Heart left ventricle (tissue), 16 donors: ENCODE results near the gene ITLN1. TPM values are rescaled to one million over a fixed set of nuclear protein-coding genes. Genes with fewer than 3 reads are reported as not detected.
"Not testable (repeated sequence)": the region's sequence is repeated elsewhere in the genome, so short reads cannot be mapped to it uniquely, and the experiment has no call there.

Experiments
- ATAC-seq, 4 donors: fragments of 200-7000 bp; cut with Tn5 transposase; one replicate each; pipeline ENCODE4 v1.9.1; 2020 to 2022; ENCODE audit warnings: moderate library complexity in 4 of 4, mild to moderate bottlenecking in 3 of 4, moderate number of reproducible peaks in 1 of 4
- DNase-seq, 5 donors: peaks; one replicate each; pipeline ENCODE4 v3.0.0-alpha.2; 2020
- H3K27ac ChIP-seq, 12 donors: fragments of 200-600 bp; sonication (generic) in 4 of 12; one replicate each; pipeline versions ENCODE4 v1.5.0 to v1.8.0; 2016 to 2022; ENCODE audit warnings: mild to moderate bottlenecking in 2 of 12
- H3K27me3 ChIP-seq, 9 donors: fragments of 200-600 bp; sonication (generic) in 2 of 9; one replicate each; pipeline versions ENCODE4 v1.5.1 to v1.8.0; 2016 to 2022; ENCODE audit warnings: mild to moderate bottlenecking in 3 of 9
- H3K36me3 ChIP-seq, 9 donors: fragments of 200-600 bp; sonication (generic) in 2 of 9; one replicate each; pipeline versions ENCODE4 v1.5.0 to v1.8.0; 2018 to 2022; ENCODE audit warnings: mild to moderate bottlenecking in 2 of 9
- H3K4me1 ChIP-seq, 12 donors: fragments of 200-600 bp; sonication (generic) in 4 of 12; one replicate each; pipeline versions ENCODE4 v1.5.0 to v1.8.0; 2016 to 2022; ENCODE audit warnings: mild to moderate bottlenecking in 3 of 12
- H3K4me3 ChIP-seq, 12 donors: fragments of 200-600 bp; sonication (generic) in 4 of 12; one replicate each; pipeline versions ENCODE4 v1.5.0 to v1.8.0; 2017 to 2022; ENCODE audit warnings: mild to moderate bottlenecking in 9 of 12, moderate library complexity in 4 of 12
- H3K9me3 ChIP-seq, 12 donors: fragments of 200-600 bp; sonication (generic) in 4 of 12; one replicate each; pipeline versions ENCODE4 v1.5.0 to v1.8.0; 2016 to 2022; ENCODE audit warnings: mild to moderate bottlenecking in 1 of 12
- POLR2A ChIP-seq, 2 donors: fragments of 450-650 bp; IDR thresholded peaks; one replicate each; pipeline ENCODE4 v1.6.1; 2017; ENCODE audit warnings: antibody characterized with exemption in 2 of 2, mild to moderate bottlenecking in 2 of 2, moderate library complexity in 2 of 2
- WGBS, 4 donors: extraction: QIAGEN DNeasy Blood & Tissue Kit in 2 of 4; methylation state at CpG; one replicate each; pipeline versions ENCODE4 v1.1.5 to v1.1.7; 2013 to 2018; 5-methylcytosine and 5-hydroxymethylcytosine counted together
- intact Hi-C, 10 donors: fragments of 100-400 bp; cut with DNase I; formaldehyde crosslinking; loops; one replicate each; pipeline versions ENCODE4 v1.11.1 to v1.14.2; 2022
- polyA plus RNA-seq, 2 donors: library from polyadenylated mRNA; stranded (reverse); fragments of 200-250 nt; gene quantifications; one replicate each; pipeline ENCODE4 v1.2.3, GENCODE V29; 2013
- total RNA-seq, 9 donors: library from RNA; depleted of rRNA in 2 of 9; stranded (reverse); fragments of >200 nt in 2 of 9; fragmentation: NEBNext Ultra II Directional in 3 of 9; extraction: Animal tissue kit (Norgen Biotek cat#: 25700) in 3 of 9; gene quantifications; one replicate each; pipeline versions ENCODE4 v1.1.0 to v1.2.4, GENCODE V29; 2016 to 2023
- TF ChIP-seq, protein P1 (sequence below), 12 donors: fragments of 200-600 bp; sonication (generic) in 4 of 12; IDR thresholded peaks; one replicate each; pipeline versions ENCODE4 v1.5.0 to v1.8.0; 2018 to 2022; ENCODE audit warnings: antibody characterized with exemption in 12 of 12, mild to moderate bottlenecking in 5 of 12
- donor health status: ischemic (EF 13 %, LVEDD 7.1; RV severe dilation, severe dysfunction).
- donor health status: healthy with polysubstance abuse.
- donor health status: DM: no; HTN: yes; CAD: no.
- donor health status: DM: no; HTN: no; CAD: no.
- donor health status: ischemic (EF 25% LVEDD 6.9; RV normal size, moderate dysfunction).
- donor health status: ischemic (EF 25% LVEDD 5.7; RV mildly dilated, moderate dysfunction).
- donor health status: healthy.
- donor health status: DM: yes; HTN: yes; CAD: no.
- donor health status: ischemic (EF 35%, LVEDD 5.7; RV mildly dilated, moderate dysfunction).
- donor health status: nonischemic (EF 11% LVEDD 7.7; RV severe dilation, severe dysfunction).
- donor health status: DM: yes; HTN: yes; CAD: no.
- donor health status: PGD.
- donor health status: ischemic (EF 29% LVEDD 5.4; RV normal size, mild dysfunction).
- donor health status: nonischemic (EF 23%, LVEDD 6.1; RV moderate dilation, normal function).

The ITLN1 gene
- total and polyA plus RNA-seq, 11 donors = 0.35 to 2,168 (median 2.1) TPM; not detected in 2

DNA sequence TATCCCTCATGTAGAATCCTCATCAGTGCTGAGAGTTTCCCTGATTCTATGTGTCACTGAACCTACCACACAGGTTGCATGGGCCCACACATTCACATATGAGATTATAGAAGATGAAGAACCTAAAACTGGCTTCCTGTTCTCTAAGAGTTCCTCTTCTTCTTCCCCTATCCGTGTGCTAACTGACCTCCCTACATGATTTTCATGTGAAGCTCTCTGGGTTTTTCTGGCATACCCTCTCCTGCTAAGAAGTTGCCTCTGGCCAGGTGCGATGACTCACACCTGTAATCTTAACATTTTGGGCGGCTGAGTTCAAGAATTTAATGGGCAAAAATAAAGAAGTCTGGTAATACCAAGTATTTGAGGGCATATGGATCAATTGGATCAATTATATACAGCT, 16.8 kb downstream of the ITLN1 start:
- Histone ChIP-seq H3K9me3 (peaks cover 0 to 3% (median 0%) of the 10 kb centered on the region in 12 donors), H3K4me1 (peaks cover 0 to 22% (median 0%) of the 10 kb centered on the region in 12 donors), H3K27ac (no peak overlapping the region), H3K27me3 (no peaks in the 10 kb centered on the region), H3K4me3 (no peak overlapping the region), H3K36me3 (no peaks in the 10 kb centered on the region)
- no peak for TF ChIP-seq POLR2A (IDR thresholded peaks at IDR 0.05)
- TF ChIP-seq, protein P1, sequence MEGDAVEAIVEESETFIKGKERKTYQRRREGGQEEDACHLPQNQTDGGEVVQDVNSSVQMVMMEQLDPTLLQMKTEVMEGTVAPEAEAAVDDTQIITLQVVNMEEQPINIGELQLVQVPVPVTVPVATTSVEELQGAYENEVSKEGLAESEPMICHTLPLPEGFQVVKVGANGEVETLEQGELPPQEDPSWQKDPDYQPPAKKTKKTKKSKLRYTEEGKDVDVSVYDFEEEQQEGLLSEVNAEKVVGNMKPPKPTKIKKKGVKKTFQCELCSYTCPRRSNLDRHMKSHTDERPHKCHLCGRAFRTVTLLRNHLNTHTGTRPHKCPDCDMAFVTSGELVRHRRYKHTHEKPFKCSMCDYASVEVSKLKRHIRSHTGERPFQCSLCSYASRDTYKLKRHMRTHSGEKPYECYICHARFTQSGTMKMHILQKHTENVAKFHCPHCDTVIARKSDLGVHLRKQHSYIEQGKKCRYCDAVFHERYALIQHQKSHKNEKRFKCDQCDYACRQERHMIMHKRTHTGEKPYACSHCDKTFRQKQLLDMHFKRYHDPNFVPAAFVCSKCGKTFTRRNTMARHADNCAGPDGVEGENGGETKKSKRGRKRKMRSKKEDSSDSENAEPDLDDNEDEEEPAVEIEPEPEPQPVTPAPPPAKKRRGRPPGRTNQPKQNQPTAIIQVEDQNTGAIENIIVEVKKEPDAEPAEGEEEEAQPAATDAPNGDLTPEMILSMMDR (IDR thresholded peaks at IDR 0.05) = no peak
- ATAC-seq (no peak), DNase-seq (no peak)
- 72 to 82% (median 76%) methylated on average over 3 of the region's 3 CpGs for WGBS, 4 donors
- intact Hi-C loops = no loop called here

DNA sequence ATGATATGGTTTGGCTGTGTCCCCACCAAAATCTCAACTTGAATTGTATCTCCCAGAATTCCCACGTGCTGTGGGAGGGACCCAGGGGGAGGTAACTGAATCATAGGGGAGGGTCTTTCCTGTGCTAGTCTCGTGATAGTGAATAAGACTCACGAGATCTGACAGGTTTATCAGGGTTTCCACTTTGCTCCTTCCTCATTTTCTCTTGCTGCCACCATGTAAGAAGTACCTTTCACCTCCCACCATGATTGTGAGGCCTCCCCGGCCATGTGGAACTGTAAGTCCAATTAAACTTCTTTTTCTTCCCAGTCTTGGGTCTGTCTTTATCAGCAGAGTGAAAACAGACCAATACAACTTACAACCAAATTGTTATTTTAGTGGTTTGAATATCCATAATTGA, 17.3 kb downstream of the ITLN1 start:
- H3K27ac ChIP-seq, H3K36me3 ChIP-seq, H3K27me3 ChIP-seq, H3K4me3 ChIP-seq, DNase-seq, H3K9me3 ChIP-seq, intact Hi-C loops, ATAC-seq: not testable (repeated sequence)
- WGBS, 4 donors = 36 to 54% (median 46%) methylated on average over 4 of the region's 4 CpGs
- peaks cover 0 to 27% (median 0%) of the 10 kb centered on the region in 12 donors for H3K4me1 ChIP-seq

DNA sequence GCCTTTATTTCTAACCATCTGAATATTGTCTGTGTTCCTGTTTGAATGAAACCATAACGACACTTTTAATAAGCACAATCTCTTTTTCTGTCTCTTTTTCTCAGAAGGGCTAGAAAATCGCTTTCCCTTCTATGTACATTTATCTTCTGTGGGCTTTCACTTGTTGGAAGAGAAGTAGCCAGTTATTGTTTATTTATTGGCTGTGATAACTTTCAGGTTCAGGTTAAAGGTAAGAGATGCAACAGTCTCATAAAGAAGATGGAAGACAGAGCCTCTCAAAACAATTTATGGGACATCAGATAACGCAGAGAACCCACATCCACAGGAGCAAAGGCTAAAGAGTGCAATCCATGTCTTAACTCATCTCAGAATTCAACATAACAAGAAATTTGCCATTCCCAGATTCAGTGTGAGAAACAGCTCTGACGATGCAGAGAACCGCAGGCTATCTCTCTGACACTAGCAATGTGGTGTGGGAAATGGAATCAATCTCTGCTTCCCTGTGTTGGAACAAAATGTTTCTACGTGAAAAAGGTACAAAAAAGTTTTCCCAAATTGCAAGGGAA, 18.2 kb downstream of the ITLN1 start:
- 72 to 79% (median 76%) methylated on average over 6 of the region's 6 CpGs for WGBS, 4 donors
- DNase-seq (no peak), ATAC-seq (no peak)
- intact Hi-C loops = no loop called here
- Histone ChIP-seq H3K27ac (no peak overlapping the region), H3K27me3 (peaks cover 0 to 9% (median 0%) of the 10 kb centered on the region in 9 donors), H3K36me3 (no peaks in the 10 kb centered on the region), H3K4me3 (no peak overlapping the region), H3K4me1 (peaks cover 0 to 35% (median 0%) of the 10 kb centered on the region in 12 donors), H3K9me3 (no peaks in the 10 kb centered on the region)
- TF ChIP-seq, protein P1 (IDR thresholded peaks at IDR 0.05) = no peak
- TF ChIP-seq POLR2A (IDR thresholded peaks at IDR 0.05) = no peak

- ATAC-seq (no peak), DNase-seq (no peak)
- no peak for TF ChIP-seq POLR2A (IDR thresholded peaks at IDR 0.05)
- TF ChIP-seq, protein P1 (IDR thresholded peaks at IDR 0.05) = no peak
- Histone ChIP-seq H3K36me3 (no peaks in the 10 kb centered on the region), H3K4me1 (peaks cover 0 to 42% (median 0%) of the 10 kb centered on the region in 12 donors), H3K27ac (no peak overlapping the region), H3K9me3 (no peaks in the 10 kb centered on the region), H3K27me3 (peaks cover 0 to 15% (median 0%) of the 10 kb centered on the region in 9 donors), H3K4me3 (no peak overlapping the region)
- intact Hi-C loops = no loop called here
Measured at GRCh38 chr1:160866001-160866694, 18.8 kb downstream of the ITLN1 start.
